GM12878 (cell line): ENCODE measurements around the gene CCM2. TPM values are rescaled to one million over a fixed set of nuclear protein-coding genes. Genes with fewer than 3 reads are reported as not detected.

Source experiments
- ATF7 ChIP-seq: fragments of 450-650 bp; IDR thresholded peaks from 2 replicates; pipeline ENCODE4 v1.6.1; 2016; ENCODE audit warnings: low read depth, mild to moderate bottlenecking
- BCL11A ChIP-seq: IDR thresholded peaks from 2 replicates; pipeline ENCODE4 v1.6.1; 2011; ENCODE audit warnings: low read depth, low read length
- BHLHE40 ChIP-seq, 2 experiments: fragments of 450-650 bp in 1 of 2; IDR thresholded peaks; 2 replicates each; pipeline ENCODE4 v1.6.1; 2011 to 2017; ENCODE audit warnings: low read depth in 2 of 2, borderline replicate concordance in 1 of 2, improper control_type of control experiment in 1 of 2, low read length in 1 of 2, mild to moderate bottlenecking in 1 of 2
- CBFB ChIP-seq: IDR thresholded peaks from 2 replicates; pipeline ENCODE4 v1.6.1; 2016; ENCODE audit warnings: antibody characterized with exemption, low read depth
- CBX3 ChIP-seq: fragments of 200-600 bp; sonication (generic); IDR thresholded peaks from 2 replicates; pipeline ENCODE4 v1.6.1; 2016; ENCODE audit warnings: low read depth, borderline replicate concordance
- EP300 ChIP-seq, 2 experiments: fragments of 150-350 bp in 1 of 2; IDR thresholded peaks; 2 replicates each; pipeline ENCODE4 v1.6.1; 2011 to 2012; ENCODE audit warnings: low read depth in 2 of 2, low read length in 2 of 2, borderline replicate concordance in 1 of 2, improper control_type of control experiment in 1 of 2, inconsistent platforms in 1 of 2; ENCODE audit not compliant: control insufficient read depth in 1 of 2
- EZH2 ChIP-seq: IDR thresholded peaks from 2 replicates; pipeline ENCODE4 v1.6.1; 2012; ENCODE audit warnings: low read depth, mild to moderate bottlenecking, control low read depth, inconsistent platforms, low read length, borderline replicate concordance; ENCODE audit not compliant: control insufficient read depth
- NBN ChIP-seq: fragments of 450-650 bp; IDR thresholded peaks from 2 replicates; pipeline ENCODE4 v1.6.1; 2016
- PAX5 ChIP-seq: IDR thresholded peaks from 2 replicates; pipeline ENCODE4 v1.6.1; 2011; ENCODE audit warnings: low read depth, low read length, borderline replicate concordance
- RB1 ChIP-seq: fragments of 450-650 bp; formaldehyde crosslinking; IDR thresholded peaks from 2 replicates; pipeline ENCODE4 v1.6.1; 2017; ENCODE audit warnings: mild to moderate bottlenecking, borderline replicate concordance
- SIN3A ChIP-seq: IDR thresholded peaks from 2 replicates; pipeline ENCODE4 v1.6.1; 2012; ENCODE audit warnings: low read depth, low read length, improper control_type of control experiment
- SMAD5 ChIP-seq: IDR thresholded peaks from 2 replicates; pipeline ENCODE4 v1.6.1; 2016; ENCODE audit warnings: antibody characterized with exemption, low read depth
- SP1 ChIP-seq: IDR thresholded peaks from one replicate; pipeline ENCODE4 v1.6.1; 2011; ENCODE audit warnings: low read depth, low read length
- STAT1 ChIP-seq: fragments of 450-650 bp; conservative IDR thresholded peaks from 2 replicates; pipeline ENCODE4 v1.6.1; 2014; ENCODE audit warnings: antibody characterized with exemption, mild to moderate bottlenecking
- TAF1 ChIP-seq: IDR thresholded peaks from 2 replicates; pipeline ENCODE4 v1.6.1; 2011; ENCODE audit warnings: mild to moderate bottlenecking, low read depth, low read length, borderline replicate concordance
- TCF3 ChIP-seq: IDR thresholded peaks from 2 replicates; pipeline ENCODE4 v1.6.1; 2012; ENCODE audit warnings: low read depth, mild to moderate bottlenecking, low read length, borderline replicate concordance; ENCODE audit not compliant: insufficient read depth
- YY1 ChIP-seq: IDR thresholded peaks from 2 replicates; pipeline ENCODE4 v1.6.1; 2011; ENCODE audit warnings: low read depth, mild to moderate bottlenecking, low read length
- ZBED1 ChIP-seq: IDR thresholded peaks from 2 replicates; pipeline ENCODE4 v1.6.1; 2016; ENCODE audit warnings: borderline replicate concordance
- ZNF274 ChIP-seq: IDR thresholded peaks from one replicate; pipeline ENCODE4 v1.8.0; 2011; ENCODE audit not compliant: insufficient read length, insufficient read depth
- polyA plus RNA-seq, 11 experiments: library from polyadenylated mRNA; depleted of rRNA in 4 of 11; unstranded in 6 of 11; stranded (reverse) in 5 of 11; fragments of >200 nt; fragmentation: Nextera tagmentation in 4 of 11; fragmentation: Illumina TruSeq in 1 of 11; extraction: Ambion mirVana in 4 of 11; extraction: Trizol in 1 of 11; gene quantifications; 1 replicate in 1 of 11; 2 replicates in 10 of 11; pipeline versions ENCODE4 v1.2.1 to v1.2.3, GENCODE V29; 2011 to 2016; ENCODE audit warnings: inconsistent platforms in 2 of 11, missing spikeins in 2 of 11, low read depth in 1 of 11
- total RNA-seq, 4 experiments: library from RNA; depleted of rRNA in 3 of 4; stranded (reverse); fragments of >200 nt in 3 of 4; fragmentation: Illumina TruSeq in 1 of 4; extraction: Trizol in 1 of 4; gene quantifications; 2 replicates each; pipeline versions ENCODE4 v1.2.1 to v1.2.3, GENCODE V29; 2013 to 2021
- TF ChIP-seq, protein P1 (sequence below): fragments of 450-650 bp; IDR thresholded peaks from 2 replicates; pipeline ENCODE4 v1.6.1; 2016; ENCODE audit warnings: mild to moderate bottlenecking
- TF ChIP-seq, protein P2 (sequence below): fragments of 450-650 bp; IDR thresholded peaks from 2 replicates; pipeline ENCODE4 v1.6.1; 2018; ENCODE audit warnings: borderline replicate concordance, mild to moderate bottlenecking; ENCODE audit not compliant: partially characterized antibody
- TF ChIP-seq, protein P3 (sequence below): fragments of 450-650 bp; conservative IDR thresholded peaks from 2 replicates; pipeline ENCODE4 v1.6.1; 2017; ENCODE audit warnings: mild to moderate bottlenecking, moderate library complexity
- TF ChIP-seq, protein P4 (sequence below): fragments of 450-650 bp; IDR thresholded peaks from 2 replicates; pipeline ENCODE4 v1.6.1; 2016; ENCODE audit warnings: mild to moderate bottlenecking

CCM2 gene
- total and polyA plus RNA-seq, 10 of the 15 experiments (the other 5 are each of a cell fraction or from before 2014, with no cell fraction given): 1.00 to 82.3 (median 48.7) TPM

DNA sequence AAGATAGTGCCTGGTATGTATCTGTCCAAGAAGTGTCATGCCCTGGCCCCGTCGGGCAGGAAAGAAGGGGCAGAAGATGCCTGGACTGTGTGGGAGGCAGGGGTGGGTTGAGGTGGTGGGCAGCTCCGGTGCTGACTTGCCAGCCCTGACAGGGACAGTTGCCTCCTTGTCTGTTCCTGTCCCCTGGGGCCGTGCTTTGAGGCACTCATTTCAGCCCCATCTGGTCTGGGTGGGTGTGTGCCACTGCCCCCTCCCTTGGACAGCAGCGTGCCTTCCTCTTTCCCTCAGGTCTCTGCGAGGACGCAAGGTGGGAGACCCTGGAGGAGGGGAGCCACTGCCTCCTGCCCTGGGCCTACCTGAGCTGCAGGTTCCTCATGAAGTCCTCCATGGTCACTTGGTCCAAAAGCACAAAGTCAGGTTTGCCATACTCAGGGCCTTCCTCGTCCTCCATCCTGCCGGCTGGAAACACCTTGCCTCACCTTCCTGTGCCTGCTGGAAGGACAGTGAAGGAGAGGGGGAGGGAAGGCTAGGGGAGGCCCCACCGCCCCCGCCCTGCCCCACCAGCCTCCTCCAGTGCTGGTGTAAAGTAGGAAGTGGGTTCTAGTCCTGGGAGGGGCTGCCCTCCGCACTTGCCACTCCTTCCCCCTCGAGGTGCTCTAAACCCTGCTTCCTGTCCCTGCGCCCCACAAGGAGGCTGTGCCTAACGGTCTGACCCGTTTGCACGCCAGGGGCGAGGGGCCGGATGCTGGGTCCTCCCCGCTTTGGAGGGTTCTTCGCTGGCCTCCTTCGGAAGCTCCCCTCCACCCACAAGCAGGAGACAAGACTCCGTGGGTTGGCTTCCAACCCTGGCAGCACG, 21.3 kb upstream of the CCM2 start, which contains the start of gene MYO1G (continued):
- peak; percentile 82; the same call in 1 of the 2 replicates for TF ChIP-seq PAX5
- no peak for TF ChIP-seq STAT1
- TF ChIP-seq BHLHE40 (IDR thresholded peaks at IDR 0.05; ENCODE audit: borderline replicate concordance in 1 of 2, low read depth in 2 of 2, low read length in 1 of 2): peak; percentile 73 to 77
- TF ChIP-seq ZBED1: peak; percentile 76; the same call in 1 of the 2 replicates
- TF ChIP-seq, protein P1, sequence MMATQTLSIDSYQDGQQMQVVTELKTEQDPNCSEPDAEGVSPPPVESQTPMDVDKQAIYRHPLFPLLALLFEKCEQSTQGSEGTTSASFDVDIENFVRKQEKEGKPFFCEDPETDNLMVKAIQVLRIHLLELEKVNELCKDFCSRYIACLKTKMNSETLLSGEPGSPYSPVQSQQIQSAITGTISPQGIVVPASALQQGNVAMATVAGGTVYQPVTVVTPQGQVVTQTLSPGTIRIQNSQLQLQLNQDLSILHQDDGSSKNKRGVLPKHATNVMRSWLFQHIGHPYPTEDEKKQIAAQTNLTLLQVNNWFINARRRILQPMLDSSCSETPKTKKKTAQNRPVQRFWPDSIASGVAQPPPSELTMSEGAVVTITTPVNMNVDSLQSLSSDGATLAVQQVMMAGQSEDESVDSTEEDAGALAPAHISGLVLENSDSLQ: no peak; the same call in 1 of the 2 replicates
- TF ChIP-seq TAF1: peak; percentile 71; the same call in 1 of the 2 replicates
- peak; percentile 77; the same call in 1 of the 2 replicates for TF ChIP-seq CBFB
- TF ChIP-seq SIN3A: peak; percentile 64; the same call in 1 of the 2 replicates
- TF ChIP-seq, protein P2, sequence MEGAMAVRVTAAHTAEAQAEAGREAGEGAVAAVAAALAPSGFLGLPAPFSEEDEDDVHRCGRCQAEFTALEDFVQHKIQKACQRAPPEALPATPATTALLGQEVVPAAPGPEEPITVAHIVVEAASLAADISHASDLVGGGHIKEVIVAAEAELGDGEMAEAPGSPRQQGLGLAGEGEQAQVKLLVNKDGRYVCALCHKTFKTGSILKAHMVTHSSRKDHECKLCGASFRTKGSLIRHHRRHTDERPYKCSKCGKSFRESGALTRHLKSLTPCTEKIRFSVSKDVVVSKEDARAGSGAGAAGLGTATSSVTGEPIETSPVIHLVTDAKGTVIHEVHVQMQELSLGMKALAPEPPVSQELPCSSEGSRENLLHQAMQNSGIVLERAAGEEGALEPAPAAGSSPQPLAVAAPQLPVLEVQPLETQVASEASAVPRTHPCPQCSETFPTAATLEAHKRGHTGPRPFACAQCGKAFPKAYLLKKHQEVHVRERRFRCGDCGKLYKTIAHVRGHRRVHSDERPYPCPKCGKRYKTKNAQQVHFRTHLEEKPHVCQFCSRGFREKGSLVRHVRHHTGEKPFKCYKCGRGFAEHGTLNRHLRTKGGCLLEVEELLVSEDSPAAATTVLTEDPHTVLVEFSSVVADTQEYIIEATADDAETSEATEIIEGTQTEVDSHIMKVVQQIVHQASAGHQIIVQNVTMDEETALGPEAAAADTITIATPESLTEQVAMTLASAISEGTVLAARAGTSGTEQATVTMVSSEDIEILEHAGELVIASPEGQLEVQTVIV: peak; percentile 39
- peak; percentile 68; the same call in 1 of the 2 replicates for TF ChIP-seq SMAD5
- no peak for TF ChIP-seq ZNF274
- TF ChIP-seq SP1: peak; percentile 81
- no peak for TF ChIP-seq CBX3
- no peak for TF ChIP-seq EZH2
- TF ChIP-seq, protein P3, sequence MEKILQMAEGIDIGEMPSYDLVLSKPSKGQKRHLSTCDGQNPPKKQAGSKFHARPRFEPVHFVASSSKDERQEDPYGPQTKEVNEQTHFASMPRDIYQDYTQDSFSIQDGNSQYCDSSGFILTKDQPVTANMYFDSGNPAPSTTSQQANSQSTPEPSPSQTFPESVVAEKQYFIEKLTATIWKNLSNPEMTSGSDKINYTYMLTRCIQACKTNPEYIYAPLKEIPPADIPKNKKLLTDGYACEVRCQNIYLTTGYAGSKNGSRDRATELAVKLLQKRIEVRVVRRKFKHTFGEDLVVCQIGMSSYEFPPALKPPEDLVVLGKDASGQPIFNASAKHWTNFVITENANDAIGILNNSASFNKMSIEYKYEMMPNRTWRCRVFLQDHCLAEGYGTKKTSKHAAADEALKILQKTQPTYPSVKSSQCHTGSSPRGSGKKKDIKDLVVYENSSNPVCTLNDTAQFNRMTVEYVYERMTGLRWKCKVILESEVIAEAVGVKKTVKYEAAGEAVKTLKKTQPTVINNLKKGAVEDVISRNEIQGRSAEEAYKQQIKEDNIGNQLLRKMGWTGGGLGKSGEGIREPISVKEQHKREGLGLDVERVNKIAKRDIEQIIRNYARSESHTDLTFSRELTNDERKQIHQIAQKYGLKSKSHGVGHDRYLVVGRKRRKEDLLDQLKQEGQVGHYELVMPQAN: 0 out of 2 replicates have a peak, but pooled peaks have one; percentile 53
- peak; percentile 67; the same call in 1 of the 2 replicates for TF ChIP-seq TCF3
- peak; percentile 22; the same call in 1 of the 2 replicates for TF ChIP-seq RB1
- peak; percentile 79 for TF ChIP-seq NBN
- TF ChIP-seq EP300 (IDR thresholded peaks at IDR 0.05; ENCODE audit: borderline replicate concordance in 1 of 2, control insufficient read depth in 1 of 2, low read depth in 2 of 2, low read length in 2 of 2): peak; percentile 80 to 95
- peak; percentile 5; the same call in 1 of the 2 replicates for TF ChIP-seq YY1
- peak; percentile 60 for TF ChIP-seq ATF7
- TF ChIP-seq, protein P4, sequence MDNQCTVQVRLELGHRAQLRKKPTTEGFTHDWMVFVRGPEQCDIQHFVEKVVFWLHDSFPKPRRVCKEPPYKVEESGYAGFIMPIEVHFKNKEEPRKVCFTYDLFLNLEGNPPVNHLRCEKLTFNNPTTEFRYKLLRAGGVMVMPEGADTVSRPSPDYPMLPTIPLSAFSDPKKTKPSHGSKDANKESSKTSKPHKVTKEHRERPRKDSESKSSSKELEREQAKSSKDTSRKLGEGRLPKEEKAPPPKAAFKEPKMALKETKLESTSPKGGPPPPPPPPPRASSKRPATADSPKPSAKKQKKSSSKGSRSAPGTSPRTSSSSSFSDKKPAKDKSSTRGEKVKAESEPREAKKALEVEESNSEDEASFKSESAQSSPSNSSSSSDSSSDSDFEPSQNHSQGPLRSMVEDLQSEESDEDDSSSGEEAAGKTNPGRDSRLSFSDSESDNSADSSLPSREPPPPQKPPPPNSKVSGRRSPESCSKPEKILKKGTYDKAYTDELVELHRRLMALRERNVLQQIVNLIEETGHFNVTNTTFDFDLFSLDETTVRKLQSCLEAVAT: peak; percentile 52; the same call in 1 of the 2 replicates
- peak; percentile 78 for TF ChIP-seq BCL11A
